ENCODE data around the gene LCP2.

DNA sequence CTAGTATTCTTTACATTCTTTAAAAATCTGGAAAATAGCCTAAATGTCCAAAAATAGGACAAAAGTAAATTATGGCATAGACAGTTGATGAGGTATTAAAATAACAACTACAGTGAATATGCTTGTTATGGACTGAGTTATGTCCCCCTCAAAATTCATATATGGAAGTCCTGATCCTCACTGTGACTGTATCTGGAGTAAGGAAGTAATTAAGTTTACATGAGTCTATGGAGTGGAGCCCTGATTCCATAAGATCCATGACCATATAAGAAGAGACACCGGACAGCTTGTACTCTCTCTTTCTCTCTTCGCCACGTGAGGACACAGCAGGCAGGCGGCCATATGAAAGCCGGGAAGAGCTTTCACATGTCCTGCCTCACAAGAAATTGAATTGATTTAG, 93.4 kb downstream of the LCP2 start:
- TF ChIP-seq POLR2A (IDR thresholded peaks at IDR 0.05): no peak
- TF ChIP-seq, protein P1, sequence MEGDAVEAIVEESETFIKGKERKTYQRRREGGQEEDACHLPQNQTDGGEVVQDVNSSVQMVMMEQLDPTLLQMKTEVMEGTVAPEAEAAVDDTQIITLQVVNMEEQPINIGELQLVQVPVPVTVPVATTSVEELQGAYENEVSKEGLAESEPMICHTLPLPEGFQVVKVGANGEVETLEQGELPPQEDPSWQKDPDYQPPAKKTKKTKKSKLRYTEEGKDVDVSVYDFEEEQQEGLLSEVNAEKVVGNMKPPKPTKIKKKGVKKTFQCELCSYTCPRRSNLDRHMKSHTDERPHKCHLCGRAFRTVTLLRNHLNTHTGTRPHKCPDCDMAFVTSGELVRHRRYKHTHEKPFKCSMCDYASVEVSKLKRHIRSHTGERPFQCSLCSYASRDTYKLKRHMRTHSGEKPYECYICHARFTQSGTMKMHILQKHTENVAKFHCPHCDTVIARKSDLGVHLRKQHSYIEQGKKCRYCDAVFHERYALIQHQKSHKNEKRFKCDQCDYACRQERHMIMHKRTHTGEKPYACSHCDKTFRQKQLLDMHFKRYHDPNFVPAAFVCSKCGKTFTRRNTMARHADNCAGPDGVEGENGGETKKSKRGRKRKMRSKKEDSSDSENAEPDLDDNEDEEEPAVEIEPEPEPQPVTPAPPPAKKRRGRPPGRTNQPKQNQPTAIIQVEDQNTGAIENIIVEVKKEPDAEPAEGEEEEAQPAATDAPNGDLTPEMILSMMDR (IDR thresholded peaks at IDR 0.05 in 4 of 5, conservative IDR thresholded peaks at IDR 0.05 in 1 of 5): no peak

Measured in gastrocnemius medialis (tissue), 4 donors.